ENCODE measurements around the gene LSM10. TPM values are rescaled to one million over a fixed set of nuclear protein-coding genes. Genes with fewer than 3 reads are reported as not detected.

LSM10 gene
- polyA plus RNA-seq, 1 experiment: 86.5 TPM

- TF ChIP-seq, protein P1, sequence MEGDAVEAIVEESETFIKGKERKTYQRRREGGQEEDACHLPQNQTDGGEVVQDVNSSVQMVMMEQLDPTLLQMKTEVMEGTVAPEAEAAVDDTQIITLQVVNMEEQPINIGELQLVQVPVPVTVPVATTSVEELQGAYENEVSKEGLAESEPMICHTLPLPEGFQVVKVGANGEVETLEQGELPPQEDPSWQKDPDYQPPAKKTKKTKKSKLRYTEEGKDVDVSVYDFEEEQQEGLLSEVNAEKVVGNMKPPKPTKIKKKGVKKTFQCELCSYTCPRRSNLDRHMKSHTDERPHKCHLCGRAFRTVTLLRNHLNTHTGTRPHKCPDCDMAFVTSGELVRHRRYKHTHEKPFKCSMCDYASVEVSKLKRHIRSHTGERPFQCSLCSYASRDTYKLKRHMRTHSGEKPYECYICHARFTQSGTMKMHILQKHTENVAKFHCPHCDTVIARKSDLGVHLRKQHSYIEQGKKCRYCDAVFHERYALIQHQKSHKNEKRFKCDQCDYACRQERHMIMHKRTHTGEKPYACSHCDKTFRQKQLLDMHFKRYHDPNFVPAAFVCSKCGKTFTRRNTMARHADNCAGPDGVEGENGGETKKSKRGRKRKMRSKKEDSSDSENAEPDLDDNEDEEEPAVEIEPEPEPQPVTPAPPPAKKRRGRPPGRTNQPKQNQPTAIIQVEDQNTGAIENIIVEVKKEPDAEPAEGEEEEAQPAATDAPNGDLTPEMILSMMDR (IDR thresholded peaks at IDR 0.05; ENCODE audit: insufficient read depth, low read depth, low read length): no peak
- no peak for DNase-seq (ENCODE audit: low read depth)
- ChIA-PET CTCF (interaction anchor here (1.2 to 1.8 kb wide), 3 partner anchors 9 to 35 kb away, joined by 3 to 6 read pairs (median 3); no protein-coding TSS in a partner anchor), POLR2A (no interaction called here)
- no peaks in the 10 kb centered on the region for H3K27me3 ChIP-seq (ENCODE audit: control insufficient read depth, insufficient read depth, low read length)
- peaks cover 7% of the 10 kb centered on the region for H3K36me3 ChIP-seq (ENCODE audit: control insufficient read depth, insufficient read depth, low read length)
- H3K4me3 ChIP-seq (ENCODE audit: low read depth, low read length): no peak overlapping the region
These were observed 19.8 kb downstream of the LSM10 start for GRCh38 chr1:36377791-36378492.

- CTCF ChIA-PET: interaction anchor here (0.7 to 1.7 kb wide), 4 partner anchors 20 to 223 kb away, joined by 3 to 6 read pairs (median 4); partner anchors contain the start of gene TRAPPC3
- no peaks in the 10 kb centered on the region for H3K27me3 ChIP-seq (ENCODE audit: control insufficient read depth, insufficient read depth, low read length)
- TF ChIP-seq, protein P1 (IDR thresholded peaks at IDR 0.05; ENCODE audit: insufficient read depth, low read depth, low read length): no peak
- POLR2A ChIA-PET: interaction anchor here (0.6 kb wide), 2 partner anchors 14 to 51 kb away, joined by 3 to 6 read pairs; no protein-coding TSS in a partner anchor
- DNase-seq (ENCODE audit: low read depth): no peak
- no peak overlapping the region for H3K4me3 ChIP-seq (ENCODE audit: low read depth, low read length)
- H3K36me3 ChIP-seq (ENCODE audit: control insufficient read depth, insufficient read depth, low read length): peaks cover 5% of the 10 kb centered on the region
These were observed 25.1 kb downstream of the LSM10 start for GRCh38 chr1:36372617-36373016.

DNA sequence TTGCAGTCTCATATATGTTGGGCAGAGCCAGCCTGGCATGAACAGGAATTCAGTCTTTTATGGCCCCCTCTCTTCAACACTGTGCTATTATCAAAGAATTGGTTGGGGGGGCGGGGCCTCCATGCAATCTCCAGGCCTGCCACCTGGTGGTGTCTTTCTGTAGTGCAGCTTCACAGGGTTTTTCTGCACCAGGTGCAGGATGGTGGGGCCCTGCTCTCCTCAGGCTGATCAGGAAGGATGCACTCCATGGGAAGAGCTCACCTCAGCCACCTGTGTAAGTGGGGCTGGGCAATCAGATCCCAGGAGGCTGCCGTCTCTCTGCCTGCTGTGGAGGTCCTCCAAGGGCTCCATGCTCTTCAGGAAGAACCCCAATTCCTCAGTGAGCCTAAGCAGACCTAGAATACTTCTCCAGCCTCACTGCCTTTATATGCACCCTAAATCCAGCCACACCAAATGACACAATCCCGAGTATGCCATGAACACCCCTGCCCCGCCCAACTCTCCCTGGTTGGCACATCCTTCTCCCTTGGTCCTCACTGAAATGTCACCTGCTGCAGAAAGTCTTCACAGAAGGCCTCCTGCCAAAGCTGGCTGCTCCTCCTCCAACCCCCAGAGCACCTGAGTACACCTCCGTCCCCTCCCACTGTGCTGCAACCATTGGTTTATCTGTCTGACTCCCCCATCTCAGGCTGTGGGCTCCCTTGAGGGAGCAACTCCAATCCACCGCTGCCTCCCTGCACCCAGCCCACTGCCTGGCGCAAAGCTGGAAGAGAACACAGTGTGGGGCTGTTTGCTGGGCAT, 28.4 kb downstream of the LSM10 start:
- H3K4me3 ChIP-seq (ENCODE audit: low read depth, low read length): no peak overlapping the region

GRCh38 chr1:36367798-36368197, 29.9 kb downstream of the LSM10 start:
- DNase-seq (ENCODE audit: low read depth): no peak
- H3K4me3 ChIP-seq (ENCODE audit: low read depth, low read length): no peak overlapping the region
- peaks cover 6% of the 10 kb centered on the region for H3K36me3 ChIP-seq (ENCODE audit: control insufficient read depth, insufficient read depth, low read length)
- H3K27me3 ChIP-seq (ENCODE audit: control insufficient read depth, insufficient read depth, low read length): no peaks in the 10 kb centered on the region
- POLR2A ChIA-PET: no interaction called here
- TF ChIP-seq, protein P1 (IDR thresholded peaks at IDR 0.05; ENCODE audit: insufficient read depth, low read depth, low read length): no peak
- CTCF ChIA-PET: interaction anchor here (0.8 to 5.8 kb wide), 14 partner anchors 7 to 68 kb away, joined by 3 to 88 read pairs (median 6); no protein-coding TSS in a partner anchor

More for the DNA sequence above, 28.4 kb downstream of the LSM10 start:
- TF ChIP-seq, protein P1 (IDR thresholded peaks at IDR 0.05; ENCODE audit: insufficient read depth, low read depth, low read length): peak; percentile 94
- POLR2A ChIA-PET: no interaction called here
- Histone ChIP-seq H3K36me3 (ENCODE audit: control insufficient read depth, insufficient read depth, low read length) (peaks cover 6% of the 10 kb centered on the region), H3K27me3 (ENCODE audit: control insufficient read depth, insufficient read depth, low read length) (no peaks in the 10 kb centered on the region)
- DNase-seq (ENCODE audit: low read depth): no peak
- CTCF ChIA-PET: interaction anchor here (0.6 to 5.8 kb wide), 19 partner anchors 8 to 235 kb away, joined by 3 to 88 read pairs (median 5); no protein-coding TSS in a partner anchor

DNA sequence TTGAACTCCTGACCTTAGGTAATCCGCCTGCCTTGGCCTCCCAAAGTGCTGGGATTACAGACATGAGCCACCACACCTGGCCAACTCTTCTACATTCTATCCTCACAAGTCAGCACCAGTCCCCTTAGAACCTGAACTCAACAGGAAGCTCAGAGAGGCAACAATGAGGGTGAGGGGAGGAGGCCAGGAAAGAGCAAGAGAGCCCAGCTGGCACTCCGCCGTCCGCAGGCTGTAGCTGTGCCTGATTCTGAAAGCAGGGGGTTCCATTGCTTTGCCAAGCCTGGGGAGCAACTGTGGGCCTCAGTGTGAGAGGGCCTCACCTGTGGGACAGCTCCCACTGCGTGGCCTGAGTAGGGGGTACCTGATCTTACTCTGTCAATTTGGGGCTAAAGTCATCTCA, 30.6 kb downstream of the LSM10 start:
- Histone ChIP-seq H3K4me3 (ENCODE audit: low read depth, low read length) (no peak overlapping the region), H3K36me3 (ENCODE audit: control insufficient read depth, insufficient read depth, low read length) (peaks cover 8% of the 10 kb centered on the region), H3K27me3 (ENCODE audit: control insufficient read depth, insufficient read depth, low read length) (no peaks in the 10 kb centered on the region)
- no peak for DNase-seq (ENCODE audit: low read depth)
- CTCF ChIA-PET: interaction anchor here (0.6 to 5.8 kb wide), 11 partner anchors 11 to 67 kb away, joined by 3 to 88 read pairs (median 7); no protein-coding TSS in a partner anchor
- TF ChIP-seq, protein P1 (IDR thresholded peaks at IDR 0.05; ENCODE audit: insufficient read depth, low read depth, low read length): no peak
- POLR2A ChIA-PET: interaction anchor here (1.3 kb wide), 1 partner anchor 19 kb away, joined by 4 read pairs; no protein-coding TSS in a partner anchor

All from BJ (cell line).